ENCODE measurements around the gene TRAF2. TPM values are rescaled to one million over a fixed set of nuclear protein-coding genes. Genes with fewer than 3 reads are reported as not detected.
A peak's percentile ranks its signal among the peaks of the same experiment; 100 is the strongest.

Gene TRAF2
- polyA plus RNA-seq, 2 of the 4 experiments (the other 2 are of a cell fraction) = 23.8 to 39.5 TPM

DNA sequence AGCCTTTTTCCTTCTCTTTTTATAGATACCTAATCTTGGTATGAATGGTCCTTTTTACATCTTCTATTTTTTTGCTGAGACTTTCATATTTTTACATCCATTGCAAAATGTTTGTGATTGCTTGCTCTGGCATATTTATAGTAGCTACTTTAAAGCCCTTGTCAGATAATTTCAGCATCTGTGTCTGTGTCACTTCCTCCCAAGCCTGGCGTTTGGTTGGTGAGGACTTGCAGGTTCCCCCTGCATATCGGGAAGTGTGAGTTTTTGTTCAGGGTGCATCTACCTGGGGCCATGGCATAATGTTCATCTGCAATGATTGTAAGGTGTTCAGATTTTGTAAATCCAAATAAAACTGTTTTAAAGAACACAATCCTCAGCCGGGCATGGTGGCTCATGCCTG, 49.3 kb downstream of the TRAF2 start:
- Histone ChIP-seq H3K9me3 (peaks cover 10% of the 10 kb centered on the region; the same call in 2 of the 3 replicates), H3K4me1 (peaks cover 13% of the 10 kb centered on the region), H3K4me3 (no peak overlapping the region), H3K4me2 (no peak overlapping the region), H3K27ac (no peak overlapping the region)
- 94% methylated on average over 3 of the region's 3 CpGs for WGBS (ENCODE audit: missing lambda C conversion rate)
- CTCF ChIA-PET = interaction anchor here (1.0 to 3.0 kb wide), 4 partner anchors 8 to 111 kb away, joined by 3 to 10 read pairs (median 3); partner anchors contain the start of gene NPDC1
- FAIRE-seq (no peak), DNase-seq (ENCODE audit: low read depth in 1 of 2, low spot score in 1 of 2) (no peak), ATAC-seq (no peak)
- TF ChIP-seq MAFK (IDR thresholded peaks at IDR 0.05; ENCODE audit: partially characterized antibody) (peak; percentile 30), ZNF302 (CRISPR knock-in tag; IDR thresholded peaks at IDR 0.05) (no peak)
- POLR2A ChIA-PET = no interaction called here

DNA sequence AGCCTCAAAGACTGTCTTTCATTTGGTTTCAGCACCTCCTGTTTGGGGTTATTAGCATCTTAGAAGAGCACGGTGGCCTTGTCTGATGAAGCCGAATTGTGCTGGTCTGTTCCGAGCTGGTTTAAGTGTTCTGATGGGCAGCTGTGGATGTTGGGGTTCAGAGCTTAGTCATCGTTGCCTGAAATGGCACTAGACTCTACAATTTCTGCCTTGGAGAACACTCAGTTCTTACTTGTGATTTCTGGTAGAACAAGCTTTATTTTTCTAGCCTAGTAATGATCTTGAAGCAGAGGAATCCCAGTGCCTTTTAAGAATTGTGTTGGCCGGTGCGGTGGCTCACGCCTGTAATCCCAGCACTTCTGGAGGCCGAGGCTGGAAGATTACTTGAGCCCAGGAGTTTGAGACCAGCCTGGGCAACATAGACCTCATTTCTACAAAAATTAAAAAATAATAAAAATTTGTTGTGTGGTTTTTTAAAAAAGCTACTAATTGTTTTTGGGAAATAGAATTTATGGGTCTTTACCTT, 50.4 kb downstream of the TRAF2 start:
- TF ChIP-seq NR3C1 (IDR thresholded peaks at IDR 0.05) = no peak
- no peak for TF ChIP-seq HDAC2 (IDR thresholded peaks at IDR 0.05)
- TF ChIP-seq, protein P1, sequence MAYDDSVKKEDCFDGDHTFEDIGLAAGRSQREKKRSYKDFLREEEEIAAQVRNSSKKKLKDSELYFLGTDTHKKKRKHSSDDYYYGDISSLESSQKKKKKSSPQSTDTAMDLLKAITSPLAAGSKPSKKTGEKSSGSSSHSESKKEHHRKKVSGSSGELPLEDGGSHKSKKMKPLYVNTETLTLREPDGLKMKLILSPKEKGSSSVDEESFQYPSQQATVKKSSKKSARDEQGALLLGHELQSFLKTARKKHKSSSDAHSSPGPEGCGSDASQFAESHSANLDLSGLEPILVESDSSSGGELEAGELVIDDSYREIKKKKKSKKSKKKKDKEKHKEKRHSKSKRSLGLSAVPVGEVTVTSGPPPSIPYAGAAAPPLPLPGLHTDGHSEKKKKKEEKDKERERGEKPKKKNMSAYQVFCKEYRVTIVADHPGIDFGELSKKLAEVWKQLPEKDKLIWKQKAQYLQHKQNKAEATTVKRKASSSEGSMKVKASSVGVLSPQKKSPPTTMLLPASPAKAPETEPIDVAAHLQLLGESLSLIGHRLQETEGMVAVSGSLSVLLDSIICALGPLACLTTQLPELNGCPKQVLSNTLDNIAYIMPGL (CRISPR knock-in tag; IDR thresholded peaks at IDR 0.05; ENCODE audit: borderline replicate concordance) = no peak
- TF ChIP-seq, protein P2, sequence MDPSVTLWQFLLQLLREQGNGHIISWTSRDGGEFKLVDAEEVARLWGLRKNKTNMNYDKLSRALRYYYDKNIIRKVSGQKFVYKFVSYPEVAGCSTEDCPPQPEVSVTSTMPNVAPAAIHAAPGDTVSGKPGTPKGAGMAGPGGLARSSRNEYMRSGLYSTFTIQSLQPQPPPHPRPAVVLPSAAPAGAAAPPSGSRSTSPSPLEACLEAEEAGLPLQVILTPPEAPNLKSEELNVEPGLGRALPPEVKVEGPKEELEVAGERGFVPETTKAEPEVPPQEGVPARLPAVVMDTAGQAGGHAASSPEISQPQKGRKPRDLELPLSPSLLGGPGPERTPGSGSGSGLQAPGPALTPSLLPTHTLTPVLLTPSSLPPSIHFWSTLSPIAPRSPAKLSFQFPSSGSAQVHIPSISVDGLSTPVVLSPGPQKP (IDR thresholded peaks at IDR 0.05; ENCODE audit: low read depth, low read length) = no peak
- TF ChIP-seq JUN (IDR thresholded peaks at IDR 0.05) = no peak
- TF ChIP-seq RNF2 (IDR thresholded peaks at IDR 0.05; ENCODE audit: borderline replicate concordance, low read depth) = no peak
- no peak for TF ChIP-seq MYC (IDR thresholded peaks at IDR 0.05; ENCODE audit: borderline replicate concordance, low read length)
- TF ChIP-seq, protein P3, sequence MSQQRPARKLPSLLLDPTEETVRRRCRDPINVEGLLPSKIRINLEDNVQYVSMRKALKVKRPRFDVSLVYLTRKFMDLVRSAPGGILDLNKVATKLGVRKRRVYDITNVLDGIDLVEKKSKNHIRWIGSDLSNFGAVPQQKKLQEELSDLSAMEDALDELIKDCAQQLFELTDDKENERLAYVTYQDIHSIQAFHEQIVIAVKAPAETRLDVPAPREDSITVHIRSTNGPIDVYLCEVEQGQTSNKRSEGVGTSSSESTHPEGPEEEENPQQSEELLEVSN (IDR thresholded peaks at IDR 0.05; ENCODE audit: borderline replicate concordance, low read depth) = no peak
- TF ChIP-seq SREBF2 (IDR thresholded peaks at IDR 0.05) = no peak
- TF ChIP-seq FOSL2 (IDR thresholded peaks at IDR 0.05) = no peak
- TF ChIP-seq FOSL2 (CRISPR knock-in tag; IDR thresholded peaks at IDR 0.05) = no peak
- TF ChIP-seq CBX8 (IDR thresholded peaks at IDR 0.05) = no peak
- TF ChIP-seq ZNF302 (CRISPR knock-in tag; IDR thresholded peaks at IDR 0.05) = no peak
- no peak for TF ChIP-seq POLR2A (IDR thresholded peaks at IDR 0.05; ENCODE audit: low read length)
- TF ChIP-seq SMC3 (IDR thresholded peaks at IDR 0.05) = no peak
- TF ChIP-seq PHF8 (IDR thresholded peaks at IDR 0.05; ENCODE audit: borderline replicate concordance, low read depth) = no peak
- TF ChIP-seq CHD2 (IDR thresholded peaks at IDR 0.05; ENCODE audit: low read length, partially characterized antibody) = no peak
- TF ChIP-seq EHMT2 (IDR thresholded peaks at IDR 0.05; ENCODE audit: low read depth) = no peak
- TF ChIP-seq EP300 (IDR thresholded peaks at IDR 0.05) = no peak
- DNase-seq (ENCODE audit: low read depth in 1 of 2, low spot score in 1 of 2) = no peak
- Histone ChIP-seq H3K4me2 (no peak overlapping the region), H3K9me3 (0 out of 3 replicates have a peak, but pooled peaks cover 5% of the 10 kb centered on the region), H3K4me3 (no peak overlapping the region), H3K4me1 (peaks cover 13% of the 10 kb centered on the region), H3K27ac (no peak overlapping the region)
- ChIA-PET CTCF (interaction anchor here (1.0 to 3.0 kb wide), 6 partner anchors 10 to 99 kb away, joined by 3 to 10 read pairs (median 4); partner anchors contain the start of gene AJM1), POLR2A (interaction anchor here (0.7 kb wide), 1 partner anchor 34 kb away, joined by 3 read pairs; no protein-coding TSS in a partner anchor)
- ATAC-seq = no peak
- 94% methylated on average over 8 of the region's 8 CpGs for WGBS (ENCODE audit: missing lambda C conversion rate)
- FAIRE-seq = no peak
